GM19397 (cell line): ENCODE results near the gene PROZ.
"Not testable (repeated sequence)": the region's sequence is repeated elsewhere in the genome, so short reads cannot be mapped to it uniquely, and the experiment has no call there.

ENCODE experiments used
- ATAC-seq: cut with Tn5 transposase; IDR thresholded peaks from one replicate; pipeline ENCODE4 v1.9.1; 2021; ENCODE audit warnings: mild to moderate bottlenecking, moderate library complexity; ENCODE audit not compliant: unreplicated experiment

Gene PROZ, protein sequence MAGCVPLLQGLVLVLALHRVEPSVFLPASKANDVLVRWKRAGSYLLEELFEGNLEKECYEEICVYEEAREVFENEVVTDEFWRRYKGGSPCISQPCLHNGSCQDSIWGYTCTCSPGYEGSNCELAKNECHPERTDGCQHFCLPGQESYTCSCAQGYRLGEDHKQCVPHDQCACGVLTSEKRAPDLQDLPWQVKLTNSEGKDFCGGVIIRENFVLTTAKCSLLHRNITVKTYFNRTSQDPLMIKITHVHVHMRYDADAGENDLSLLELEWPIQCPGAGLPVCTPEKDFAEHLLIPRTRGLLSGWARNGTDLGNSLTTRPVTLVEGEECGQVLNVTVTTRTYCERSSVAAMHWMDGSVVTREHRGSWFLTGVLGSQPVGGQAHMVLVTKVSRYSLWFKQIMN

DNA sequence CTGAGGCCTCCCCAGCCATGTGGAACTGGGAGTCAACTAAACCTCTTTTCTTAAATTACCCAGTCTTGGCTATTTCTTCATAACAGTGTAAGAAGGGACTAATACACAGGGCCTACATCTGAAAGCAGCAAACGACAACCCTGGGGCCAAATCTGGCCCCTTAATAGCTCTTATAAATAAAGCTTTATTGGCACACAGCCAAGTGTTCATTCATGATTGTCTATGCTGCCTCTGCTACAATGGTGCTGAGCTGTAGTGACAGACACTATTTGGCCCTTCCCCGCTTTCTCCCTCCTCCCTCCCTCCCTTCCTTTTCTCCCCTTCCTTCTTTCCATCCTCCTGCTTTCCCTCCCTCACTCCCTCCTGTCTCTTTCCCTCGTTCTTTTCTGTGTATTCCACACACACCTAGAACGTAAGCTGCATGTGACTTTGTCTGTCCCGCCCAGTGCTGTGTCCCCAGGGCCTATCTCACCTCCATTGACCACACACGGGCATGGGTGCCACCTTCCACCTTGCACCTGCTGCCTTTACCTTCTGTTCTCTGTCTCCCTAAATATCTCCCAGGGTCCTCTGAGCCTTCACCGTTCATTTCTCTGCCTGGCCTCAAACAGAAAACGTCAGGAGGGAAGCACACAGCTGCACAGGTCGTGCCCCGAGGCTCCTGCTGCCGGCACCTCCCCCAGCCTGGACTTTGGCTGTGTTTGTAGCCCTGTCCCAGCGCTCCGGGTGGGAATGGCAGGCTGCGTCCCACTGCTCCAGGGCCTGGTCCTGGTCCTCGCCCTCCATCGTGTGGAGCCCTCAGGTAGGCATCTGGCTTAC lies at the start of gene PROZ:
Gene PROZ (plus strand): TSS at position 720 of the 819 bp plus-strand sequence. CDS start 13 bp downstream, at position 733.
- no peak for ATAC-seq

DNA sequence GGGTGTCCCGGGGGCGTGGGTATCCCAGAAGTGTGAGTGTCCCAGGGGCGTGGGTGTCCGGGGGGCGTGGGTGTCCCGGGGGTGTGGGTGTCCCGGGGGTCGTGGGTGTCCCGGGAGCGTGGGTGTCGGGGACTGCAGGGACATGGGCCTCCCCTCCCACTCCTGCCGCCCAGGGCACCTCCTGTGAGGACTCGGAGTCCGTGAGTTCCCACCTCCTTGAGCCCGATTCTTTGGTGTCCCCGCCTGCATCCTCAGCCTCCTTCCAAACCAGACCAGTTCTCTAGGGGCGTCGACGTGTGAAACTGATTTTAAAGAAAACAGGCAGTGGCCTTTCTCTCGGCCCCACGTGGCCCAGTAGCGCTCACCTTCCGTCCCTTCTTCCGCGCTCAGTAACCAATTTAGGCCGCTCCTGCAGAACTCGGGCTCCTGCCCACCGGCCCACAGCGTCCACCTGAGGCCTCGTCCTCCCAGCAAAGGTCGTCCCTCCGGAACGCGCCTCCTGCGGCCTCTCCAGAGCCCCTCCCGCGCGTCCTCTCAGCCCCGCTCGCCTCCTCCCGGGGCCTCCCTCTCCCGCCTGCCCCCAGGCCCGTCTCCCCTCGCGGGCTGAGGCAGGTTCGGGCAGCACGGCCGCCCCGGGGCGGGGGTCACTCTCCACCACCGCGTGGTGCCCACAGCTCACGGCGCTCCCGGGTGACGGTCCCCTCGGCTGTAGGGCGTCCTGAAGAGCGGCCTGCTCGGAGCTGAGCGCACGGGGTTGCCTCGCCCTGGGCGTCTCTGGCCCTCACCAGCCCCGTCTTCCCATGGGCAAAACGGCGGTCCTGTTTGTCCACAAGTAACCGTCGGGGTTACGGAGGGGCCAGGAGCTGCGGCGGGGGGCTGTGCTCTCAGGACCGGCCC lies 49.0 kb upstream of the PROZ start:
- ATAC-seq: no peak

DNA sequence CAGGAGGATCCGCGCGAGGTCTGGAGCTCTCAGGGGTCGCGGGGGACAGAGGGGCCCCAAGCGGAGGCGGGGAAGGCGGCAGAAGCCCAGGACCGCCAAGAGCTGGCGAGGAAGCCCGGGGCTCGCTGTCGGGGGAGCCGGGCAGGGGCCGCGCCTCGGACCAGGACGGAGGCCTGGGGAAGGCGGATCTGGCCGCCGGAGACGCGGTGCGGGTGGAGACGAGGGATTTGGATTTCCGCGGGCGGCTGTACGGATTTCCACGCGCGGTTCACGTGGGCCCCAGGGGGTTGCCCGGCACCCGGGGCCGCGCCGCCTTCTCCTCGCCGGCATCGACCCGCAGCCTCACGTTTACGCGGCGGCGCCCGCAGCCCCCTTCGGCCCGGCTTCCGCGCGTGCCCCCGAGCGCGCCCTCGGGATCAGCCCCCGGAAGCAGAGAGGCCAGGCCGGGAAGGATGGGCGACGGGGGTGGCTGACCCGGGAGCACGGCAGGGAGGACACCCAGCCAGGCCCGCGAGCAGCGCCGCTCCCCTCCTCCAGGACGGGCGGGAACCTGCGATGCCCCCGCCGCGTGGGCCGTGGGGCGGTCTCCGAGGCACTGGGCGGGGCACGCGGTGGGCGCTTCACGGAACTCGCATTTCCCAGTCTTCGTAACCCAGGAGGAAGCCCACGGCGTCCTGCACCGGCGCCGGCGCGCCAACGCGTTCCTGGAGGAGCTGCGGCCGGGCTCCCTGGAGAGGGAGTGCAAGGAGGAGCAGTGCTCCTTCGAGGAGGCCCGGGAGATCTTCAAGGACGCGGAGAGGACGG lies 48.2 kb upstream of the PROZ start:
- no peak for ATAC-seq

DNA sequence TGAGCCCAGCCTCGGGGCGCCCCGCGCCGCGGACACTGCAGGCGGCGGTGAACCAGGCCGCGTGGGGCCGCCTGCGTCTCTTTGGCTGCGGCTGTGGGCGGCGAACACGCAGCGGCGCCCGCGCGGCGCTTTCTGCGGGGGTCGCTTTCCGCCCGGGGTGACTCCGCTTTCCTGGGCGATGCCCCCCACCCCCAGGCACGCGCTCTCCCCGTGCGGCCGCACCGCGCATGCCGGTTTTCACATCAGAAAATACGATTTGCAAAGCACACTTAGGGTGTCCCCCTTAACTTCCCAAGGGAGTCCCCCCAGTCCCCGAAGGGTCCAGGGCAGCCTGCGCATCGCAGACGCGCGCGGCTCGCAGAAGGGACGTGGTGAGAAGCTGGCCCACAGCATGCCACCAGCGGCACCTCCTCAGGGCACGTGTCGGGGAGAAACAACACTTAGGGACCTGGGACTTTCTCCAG lies 47.6 kb upstream of the PROZ start:
- ATAC-seq: no peak

DNA sequence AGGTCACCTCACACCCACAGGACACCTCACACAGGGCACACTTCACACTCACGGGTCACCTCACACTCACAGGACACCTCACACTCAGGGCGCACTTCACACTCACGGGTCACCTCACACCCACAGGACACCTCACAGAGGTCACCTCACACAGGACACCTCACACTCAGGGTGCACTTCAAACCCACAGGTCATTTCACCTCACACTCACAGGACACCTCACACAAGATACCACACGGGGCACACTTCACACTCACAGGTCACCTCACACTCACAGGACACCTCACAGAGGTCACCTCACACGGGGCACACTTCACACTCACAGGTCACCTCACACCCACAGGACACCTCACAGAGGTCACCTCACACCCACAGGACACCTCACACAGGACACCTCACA lies 46.6 kb upstream of the PROZ start:
- not testable (repeated sequence) for ATAC-seq

DNA sequence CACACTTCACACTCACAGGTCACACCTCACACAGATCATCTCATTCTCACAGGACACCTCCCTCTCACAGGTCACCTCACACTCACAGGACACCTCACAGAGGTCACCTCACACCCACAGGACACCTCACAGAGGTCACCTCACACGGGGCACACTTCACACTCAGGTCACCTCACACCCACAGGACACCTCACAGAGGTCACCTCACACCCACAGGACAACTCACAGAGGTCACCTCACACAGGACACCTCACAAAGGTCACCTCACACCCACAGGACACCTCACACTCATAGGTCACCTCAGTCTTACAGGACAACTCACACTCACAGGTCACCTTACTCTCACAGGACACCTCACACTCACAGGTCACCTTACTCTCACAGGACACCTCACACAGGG lies 46.0 kb upstream of the PROZ start:
- ATAC-seq: not testable (repeated sequence)

DNA sequence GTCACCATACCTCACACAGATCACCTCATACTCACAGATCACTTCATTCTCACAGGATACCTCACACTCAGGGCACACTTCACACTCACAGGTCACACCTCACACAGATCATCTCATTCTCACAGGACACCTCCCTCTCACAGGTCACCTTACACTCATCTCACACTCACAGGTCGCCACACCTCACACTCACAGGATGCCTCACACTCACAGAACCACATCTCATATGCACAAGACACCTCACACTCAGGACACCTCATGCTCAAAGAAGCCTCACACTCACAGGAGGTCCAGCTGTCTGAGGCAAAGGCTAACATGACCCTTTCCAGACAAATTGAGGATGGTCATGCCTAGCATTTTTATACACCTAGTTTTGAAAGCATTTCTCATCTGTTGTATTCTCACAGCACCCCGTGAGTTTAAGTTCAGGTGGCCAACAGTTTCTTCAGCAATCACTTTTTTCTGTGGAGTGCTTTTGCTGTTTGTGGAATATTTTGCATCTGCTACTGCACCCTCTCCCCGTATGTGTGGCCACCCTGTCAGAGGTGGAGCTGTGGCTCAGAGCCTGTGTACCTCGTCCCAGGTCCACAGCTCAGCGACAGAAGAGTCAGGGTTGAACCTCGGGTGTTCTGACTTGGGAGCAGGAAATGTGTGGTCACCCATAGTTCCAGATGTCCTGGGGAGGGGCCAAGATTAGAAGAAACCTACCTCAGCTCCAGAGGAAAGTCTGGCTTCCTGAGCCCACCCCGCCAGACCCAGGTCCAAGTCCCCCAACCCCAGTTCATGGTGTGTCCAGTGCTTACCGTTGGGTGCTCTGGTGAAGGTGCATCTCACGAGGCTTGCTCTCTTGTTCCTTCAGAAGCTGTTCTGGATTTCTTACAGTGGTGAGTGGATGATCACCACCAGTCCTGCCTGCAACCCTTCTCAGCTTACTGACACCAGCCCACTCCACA lies 45.3 kb upstream of the PROZ start:
- no peak for ATAC-seq

DNA sequence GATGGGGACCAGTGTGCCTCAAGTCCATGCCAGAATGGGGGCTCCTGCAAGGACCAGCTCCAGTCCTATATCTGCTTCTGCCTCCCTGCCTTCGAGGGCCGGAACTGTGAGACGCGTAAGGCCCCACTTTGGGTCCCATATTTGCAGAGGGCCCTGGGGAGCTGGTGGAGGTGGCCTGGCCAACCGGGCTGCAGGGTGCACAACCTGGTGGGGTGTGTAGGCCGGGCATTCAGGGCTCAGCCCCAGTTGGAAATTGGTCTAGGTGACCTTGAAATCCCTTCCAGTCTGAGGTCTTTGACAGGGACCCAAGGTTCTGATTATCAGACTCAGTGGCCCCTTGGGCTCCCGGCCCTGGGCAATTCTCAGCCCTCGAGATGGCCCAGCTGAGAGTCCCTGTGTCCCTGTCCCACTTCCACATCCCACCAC lies 44.6 kb upstream of the PROZ start:
- ATAC-seq: no peak

DNA sequence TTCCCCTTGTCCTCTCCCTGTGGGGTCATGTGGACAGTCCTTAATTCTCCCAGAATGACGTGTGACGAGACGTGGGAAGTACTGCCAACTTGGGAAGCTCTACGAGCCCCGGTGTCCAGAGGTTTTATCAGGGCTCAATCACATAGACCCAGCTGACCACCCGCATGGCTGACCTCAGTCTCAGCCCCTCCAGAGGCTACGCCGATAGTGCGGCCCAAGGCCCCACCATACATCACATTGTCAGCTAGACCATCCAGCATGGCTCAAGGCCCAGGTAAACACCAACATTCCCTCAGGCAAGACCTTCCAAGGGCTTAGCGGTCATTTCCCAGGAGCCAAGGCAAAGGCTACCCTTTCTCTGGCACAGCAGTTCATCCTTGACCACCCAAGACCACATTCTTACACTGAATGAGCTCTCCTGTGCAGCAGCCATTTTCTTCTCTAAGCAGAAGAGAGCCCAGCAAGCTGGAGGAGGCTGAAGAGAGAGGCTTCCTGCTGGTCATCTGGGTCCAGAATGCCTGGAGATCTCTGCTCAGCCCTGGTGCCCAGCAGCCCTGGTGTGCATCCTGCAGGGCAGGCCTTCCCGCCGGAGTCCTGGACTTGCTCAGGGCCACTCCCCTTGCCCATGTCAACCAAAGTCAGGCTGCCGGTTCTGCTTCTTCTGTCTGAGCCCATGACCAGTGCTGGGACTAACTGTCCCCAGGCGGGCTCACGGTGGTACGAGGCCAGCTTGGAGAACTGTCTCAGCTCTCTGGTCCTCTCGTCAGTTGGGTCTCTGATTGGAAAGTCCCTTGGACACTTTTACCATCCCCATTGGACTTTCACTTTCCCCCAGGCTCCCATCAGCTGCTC lies 43.7 kb upstream of the PROZ start:
- ATAC-seq: no peak

DNA sequence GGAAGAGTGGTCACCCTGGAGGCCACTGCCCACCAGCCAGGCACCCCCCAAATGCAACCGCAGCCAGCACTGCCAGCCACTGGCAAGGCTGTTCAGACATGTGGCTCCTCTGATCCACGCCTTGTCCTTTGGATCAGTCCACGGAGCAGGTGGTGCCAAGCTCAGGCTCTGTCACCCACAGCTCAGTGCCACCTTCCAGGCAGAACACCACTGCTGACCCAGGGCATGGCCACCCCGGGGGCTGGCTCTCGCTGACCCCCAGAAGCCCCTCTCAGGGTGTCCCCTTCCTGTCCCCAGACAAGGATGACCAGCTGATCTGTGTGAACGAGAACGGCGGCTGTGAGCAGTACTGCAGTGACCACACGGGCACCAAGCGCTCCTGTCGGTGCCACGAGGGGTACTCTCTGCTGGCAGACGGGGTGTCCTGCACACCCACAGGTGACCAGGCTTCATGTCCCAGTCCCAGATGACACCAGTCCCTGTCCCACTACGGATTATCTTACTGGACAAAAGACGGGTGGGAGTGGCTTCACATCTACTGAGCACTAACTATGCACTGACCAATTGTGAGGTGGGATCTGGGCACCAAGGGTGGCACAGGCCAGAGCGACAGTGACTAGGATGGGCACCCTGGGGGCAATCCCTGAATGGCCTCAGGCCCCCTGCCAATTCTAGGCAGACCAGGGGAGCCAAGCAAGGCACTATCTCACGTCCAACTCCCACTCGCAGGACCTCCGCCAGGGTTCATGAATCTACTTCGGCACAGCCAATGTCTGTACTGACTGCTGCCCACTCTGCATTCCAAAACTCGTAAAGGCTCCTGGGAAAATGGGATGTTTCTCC lies 42.9 kb upstream of the PROZ start:
- no peak for ATAC-seq

DNA sequence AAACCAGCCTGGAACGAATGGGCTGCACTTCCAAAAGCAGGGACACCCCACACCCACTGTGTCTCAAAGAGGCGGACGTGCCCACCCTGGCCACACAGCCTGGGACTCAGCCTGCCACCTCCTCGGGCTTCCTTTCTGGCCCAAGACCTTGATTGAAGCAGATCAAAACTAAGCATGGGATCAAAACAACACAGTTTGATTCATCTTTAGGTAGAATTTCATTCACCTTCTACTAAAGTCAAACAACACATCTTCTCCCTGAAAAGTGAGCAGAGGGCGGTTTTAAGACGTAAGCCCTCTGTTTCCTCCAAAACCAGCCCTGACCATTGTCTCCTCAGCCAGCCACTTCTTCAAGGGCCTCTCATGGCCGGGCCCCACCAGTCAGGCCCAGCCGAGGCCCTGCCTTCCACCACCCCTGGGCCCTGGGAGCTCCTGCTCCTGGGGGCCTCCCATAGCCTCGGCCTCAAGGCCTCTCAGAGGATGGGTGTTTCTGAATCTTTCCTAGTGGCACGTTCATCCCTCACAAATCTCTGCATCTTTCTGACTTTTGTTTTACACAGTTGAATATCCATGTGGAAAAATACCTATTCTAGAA lies 42.1 kb upstream of the PROZ start:
- no peak for ATAC-seq

DNA sequence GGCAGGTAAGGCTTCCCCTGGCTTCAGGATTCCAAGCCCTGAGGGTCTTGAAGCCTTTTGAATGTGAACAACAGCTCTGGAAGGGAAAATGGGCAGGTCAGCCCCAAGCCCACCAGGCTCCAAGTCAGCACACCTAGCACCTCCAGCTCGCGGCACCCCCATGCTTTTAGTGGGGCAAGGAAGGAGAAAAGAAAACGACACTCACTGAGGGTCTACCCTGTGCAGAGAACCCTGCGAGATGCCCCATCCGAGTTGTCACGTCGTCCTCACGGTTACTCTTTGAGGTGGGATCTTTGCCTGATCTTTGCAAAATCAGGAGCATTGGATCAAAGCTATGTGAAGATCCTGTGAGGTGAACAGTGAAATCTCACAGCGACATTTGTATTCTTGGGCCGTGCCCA lies 41.6 kb upstream of the PROZ start:
- ATAC-seq: no peak

DNA sequence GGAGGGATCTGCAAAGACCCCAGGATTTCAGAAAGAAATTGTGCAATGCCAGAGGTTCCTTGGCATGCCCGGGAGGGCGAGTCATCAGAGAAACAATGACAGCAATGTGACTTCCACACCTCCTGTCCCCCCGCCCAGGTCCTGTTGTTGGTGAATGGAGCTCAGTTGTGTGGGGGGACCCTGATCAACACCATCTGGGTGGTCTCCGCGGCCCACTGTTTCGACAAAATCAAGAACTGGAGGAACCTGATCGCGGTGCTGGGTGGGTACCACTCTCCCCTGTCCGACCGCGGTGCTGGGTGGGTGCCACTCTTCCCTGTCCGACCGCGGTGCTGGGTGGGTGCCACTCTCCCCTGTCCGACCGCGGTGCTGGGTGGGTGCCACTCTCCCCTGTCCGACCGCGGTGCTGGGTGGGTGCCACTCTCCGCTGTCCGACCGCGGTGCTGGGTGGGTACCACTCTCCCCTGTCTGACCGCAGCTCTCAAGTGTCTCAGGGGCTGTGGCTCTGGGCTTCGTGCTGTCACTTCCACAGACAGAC lies 41.0 kb upstream of the PROZ start:
- no peak for ATAC-seq

DNA sequence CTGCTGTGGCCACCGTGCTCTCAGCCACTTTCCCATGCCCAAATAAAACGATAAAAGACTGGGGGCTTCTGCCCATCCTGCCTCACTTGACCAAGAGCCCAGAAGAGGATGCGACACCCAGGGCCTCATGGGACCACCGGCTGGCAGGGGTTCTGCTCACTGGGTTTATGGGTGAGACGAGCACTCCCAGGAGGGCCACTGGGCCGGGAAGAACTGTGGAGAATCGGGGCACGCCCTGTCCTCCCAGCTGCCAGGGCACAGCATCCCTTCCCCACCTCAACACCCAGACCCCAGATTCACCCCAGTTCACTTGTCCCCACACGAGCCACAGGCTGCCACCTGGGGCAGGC lies 40.6 kb upstream of the PROZ start:
- ATAC-seq: no peak

DNA sequence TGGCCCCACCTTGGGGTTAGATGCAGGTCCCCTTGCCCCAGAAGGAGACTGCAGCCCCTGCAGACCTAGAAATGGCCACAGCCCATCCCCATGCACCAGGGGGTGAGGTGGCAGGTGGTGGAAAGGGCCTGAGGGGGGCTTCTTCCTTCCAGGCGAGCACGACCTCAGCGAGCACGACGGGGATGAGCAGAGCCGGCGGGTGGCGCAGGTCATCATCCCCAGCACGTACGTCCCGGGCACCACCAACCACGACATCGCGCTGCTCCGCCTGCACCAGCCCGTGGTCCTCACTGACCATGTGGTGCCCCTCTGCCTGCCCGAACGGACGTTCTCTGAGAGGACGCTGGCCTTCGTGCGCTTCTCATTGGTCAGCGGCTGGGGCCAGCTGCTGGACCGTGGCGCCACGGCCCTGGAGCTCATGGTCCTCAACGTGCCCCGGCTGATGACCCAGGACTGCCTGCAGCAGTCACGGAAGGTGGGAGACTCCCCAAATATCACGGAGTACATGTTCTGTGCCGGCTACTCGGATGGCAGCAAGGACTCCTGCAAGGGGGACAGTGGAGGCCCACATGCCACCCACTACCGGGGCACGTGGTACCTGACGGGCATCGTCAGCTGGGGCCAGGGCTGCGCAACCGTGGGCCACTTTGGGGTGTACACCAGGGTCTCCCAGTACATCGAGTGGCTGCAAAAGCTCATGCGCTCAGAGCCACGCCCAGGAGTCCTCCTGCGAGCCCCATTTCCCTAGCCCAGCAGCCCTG lies 40.0 kb upstream of the PROZ start:
- no peak for ATAC-seq
